NCI-H345 treated with DMSO at 0.1 percent for 48 hours (cell line): ENCODE results near the gene KRT9.
"Not testable (repeated sequence)": the region's sequence is repeated elsewhere in the genome, so short reads cannot be mapped to it uniquely, and the experiment has no call there.

Source experiments
- DNase-seq: peaks from one replicate; lab custom pipeline; 2025; ENCODE audit not compliant: unreplicated experiment; lab: John Stamatoyannopoulos, UW

KRT9 gene

DNA sequence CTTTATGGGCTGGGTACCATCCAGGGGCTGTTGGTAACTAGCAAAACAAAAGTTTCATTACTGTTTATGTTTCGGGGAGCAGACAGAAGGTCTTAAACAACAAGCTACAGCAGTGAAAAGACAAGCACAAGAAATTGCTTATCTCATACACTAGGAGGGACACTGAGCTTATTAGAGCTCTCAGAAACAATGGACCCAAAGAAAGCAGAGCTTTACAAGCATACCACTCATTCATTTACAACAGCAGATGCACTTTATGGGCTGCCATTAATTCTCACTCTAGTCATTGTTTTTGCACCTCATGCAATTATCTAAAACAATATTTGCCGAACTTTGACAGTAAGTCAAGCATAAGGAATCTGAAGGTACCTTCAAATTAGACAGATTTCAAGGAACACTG lies 30.7 kb upstream of the KRT9 start:
- DNase-seq = no peak

DNA sequence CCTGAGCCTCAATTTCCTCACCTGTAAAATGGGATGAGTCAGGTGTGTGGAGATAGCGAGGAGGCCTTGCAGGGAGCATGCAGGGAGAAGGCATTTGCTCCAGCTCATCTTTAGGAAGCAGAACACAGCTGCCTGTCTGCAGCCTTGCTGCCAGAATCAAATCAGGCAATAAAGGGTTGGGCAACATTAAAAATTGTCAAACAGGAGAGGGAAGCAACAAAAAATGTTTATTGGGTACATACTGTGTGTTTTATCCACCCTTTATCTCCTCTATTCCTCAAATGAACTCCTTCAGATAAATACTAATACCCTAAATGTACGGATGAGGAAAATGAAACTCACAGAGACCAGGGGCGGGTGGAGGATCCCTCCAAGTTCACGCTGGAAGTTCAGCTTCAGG lies 28.5 kb upstream of the KRT9 start:
- DNase-seq = no peak

DNA sequence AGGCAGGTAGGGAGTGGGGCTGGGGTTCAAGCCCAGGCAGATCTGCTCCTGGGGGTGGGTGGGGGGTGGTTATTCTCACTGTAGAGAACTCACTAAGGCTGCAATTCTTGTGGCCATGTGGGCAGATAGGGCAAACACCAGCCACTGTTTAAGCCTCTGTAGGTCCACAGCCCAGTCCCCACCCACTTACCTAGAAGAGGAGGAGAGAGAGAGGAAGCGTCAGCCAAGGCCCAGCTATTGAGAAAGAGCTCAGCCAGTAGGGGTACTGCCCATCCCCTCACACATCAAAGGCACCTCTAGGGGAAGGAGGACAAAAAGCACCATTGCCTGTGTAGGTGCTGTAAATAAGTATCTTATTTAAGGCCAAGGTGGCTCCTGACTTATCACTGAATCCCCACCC lies 27.8 kb upstream of the KRT9 start:
- no peak for DNase-seq

DNA sequence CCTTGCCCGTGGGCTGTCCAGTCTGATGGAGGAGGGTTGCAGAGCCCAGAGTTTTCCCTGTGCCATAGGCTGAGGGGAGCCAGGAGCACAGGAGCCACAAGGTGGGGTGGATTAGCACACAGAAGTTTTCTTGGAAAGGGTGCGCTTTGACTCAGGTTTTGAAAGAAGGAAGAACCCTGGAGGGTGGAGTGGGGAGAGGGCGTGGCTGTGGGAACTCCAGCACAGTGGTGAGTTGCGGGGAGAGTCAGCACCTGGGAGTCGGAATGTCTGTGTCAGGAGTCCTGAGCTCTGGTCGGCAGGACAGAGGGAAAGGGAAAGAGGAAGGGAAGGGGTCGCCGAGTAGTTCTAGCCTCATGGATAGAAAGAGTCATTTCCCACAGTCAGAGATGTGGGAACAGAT lies 23.7 kb upstream of the KRT9 start:
- no peak for DNase-seq

DNA sequence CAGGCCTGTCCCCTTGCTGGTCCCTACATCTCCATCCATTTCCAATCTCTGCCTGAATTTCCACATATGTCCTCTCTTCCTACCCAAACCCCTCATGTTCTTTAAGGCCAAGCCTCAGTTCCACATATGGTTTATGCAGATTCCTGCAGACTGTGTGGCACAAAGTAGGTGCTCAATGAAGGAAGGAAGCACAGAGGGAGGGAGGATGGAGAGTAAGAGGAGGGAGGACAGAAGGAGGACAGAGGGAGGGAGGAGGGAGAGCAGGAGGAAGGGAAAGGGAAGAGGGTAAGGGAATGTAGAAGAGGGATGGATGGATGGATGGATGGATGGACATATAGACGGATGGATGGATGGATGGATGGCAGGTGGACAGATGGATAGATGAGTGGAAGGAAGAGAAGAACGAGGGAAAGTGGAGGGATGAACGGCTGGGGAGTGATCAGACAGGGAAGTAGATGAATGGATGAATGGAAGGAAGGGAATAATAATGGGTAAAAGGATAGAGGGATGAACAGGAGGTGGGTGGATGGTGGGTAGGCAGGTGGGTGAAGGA lies 22.6 kb upstream of the KRT9 start:
- no peak for DNase-seq

DNA sequence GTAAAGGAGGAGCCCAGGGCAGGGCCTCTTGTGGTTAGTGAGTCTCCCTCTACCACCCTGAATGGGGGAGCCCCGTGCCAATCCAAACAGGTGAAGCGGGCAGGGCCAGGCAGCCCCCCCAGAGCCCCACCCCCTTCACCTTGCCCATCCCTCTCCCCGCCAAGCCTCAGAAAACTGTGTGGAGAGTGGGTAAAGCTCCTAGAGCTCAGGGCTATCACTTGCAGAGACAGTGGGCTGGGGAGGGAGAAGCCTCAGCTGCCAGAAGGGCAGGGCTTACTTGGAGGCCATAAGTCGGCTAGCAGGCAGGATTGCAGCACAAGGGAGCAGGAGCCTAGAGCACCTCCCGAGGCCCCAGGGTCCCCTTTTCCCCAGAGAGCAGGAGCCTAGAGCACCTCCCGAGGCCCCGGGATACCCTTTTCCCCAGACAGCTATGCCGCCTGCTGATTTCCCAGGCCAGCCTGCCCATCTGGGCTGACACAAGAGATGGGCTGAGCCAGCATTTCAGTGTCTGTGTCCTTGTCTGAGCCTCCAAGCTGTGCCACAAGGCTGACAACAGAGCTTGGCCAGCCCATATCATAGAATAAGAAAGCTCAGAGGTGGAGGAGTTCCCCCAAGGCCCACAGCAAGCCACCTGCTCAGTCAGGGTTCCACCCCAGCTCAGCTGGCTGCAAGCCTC lies 21.6 kb upstream of the KRT9 start:
- DNase-seq = no peak

DNA sequence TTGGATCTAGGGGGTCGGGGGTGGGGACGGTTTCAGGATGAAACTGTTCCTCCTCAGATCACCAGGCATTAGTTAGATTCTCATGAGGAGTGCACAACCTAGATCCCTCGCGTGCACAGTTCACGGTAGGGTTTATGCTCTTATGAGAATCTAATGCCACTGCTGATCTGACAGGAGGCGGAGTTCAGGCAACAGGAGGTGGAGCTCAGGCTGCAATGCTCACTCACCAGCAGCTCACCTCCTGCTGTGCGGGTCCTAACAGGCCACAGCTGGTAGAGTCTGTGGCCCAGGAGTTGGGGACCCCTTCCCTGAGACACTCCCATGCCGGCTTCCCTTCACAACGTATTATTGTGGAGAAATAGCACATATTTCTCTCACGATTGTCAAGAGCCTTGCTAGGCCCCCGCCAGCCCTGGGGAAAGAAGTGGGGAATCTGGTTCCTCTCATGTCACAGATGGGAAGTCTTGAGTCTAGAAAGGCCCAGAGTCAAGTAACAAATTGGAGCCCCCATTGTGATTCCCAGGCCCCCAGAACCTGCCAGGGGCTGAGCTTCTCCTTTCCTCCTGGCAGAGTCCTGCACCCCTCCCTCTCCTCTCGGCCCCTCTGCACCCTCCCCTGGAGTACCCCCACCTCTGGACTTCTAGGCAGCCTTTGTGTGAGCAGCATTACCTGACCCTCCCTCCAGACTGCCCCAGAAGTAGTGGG lies 20.9 kb upstream of the KRT9 start:
- no peak for DNase-seq

DNA sequence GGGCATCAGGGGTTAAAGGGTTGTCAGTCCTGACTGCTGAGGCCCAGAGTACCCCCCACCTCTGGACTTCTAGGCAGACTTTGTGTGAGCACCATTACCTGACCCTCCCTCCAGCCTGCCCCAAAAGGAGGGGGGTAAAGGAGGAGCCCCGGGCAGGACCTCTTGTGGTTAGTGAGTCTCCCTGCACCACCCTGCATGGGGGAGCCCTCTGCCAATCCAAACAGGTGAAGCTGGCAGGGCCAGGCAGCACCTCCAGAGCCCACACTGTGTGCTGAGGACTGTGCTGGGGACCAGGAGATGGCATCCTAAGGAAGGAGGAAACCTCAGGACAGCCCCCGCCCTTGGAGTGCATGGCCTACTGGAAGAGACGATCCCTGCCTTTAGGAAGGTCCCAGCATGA lies 17.4 kb upstream of the KRT9 start:
- no peak for DNase-seq

DNA sequence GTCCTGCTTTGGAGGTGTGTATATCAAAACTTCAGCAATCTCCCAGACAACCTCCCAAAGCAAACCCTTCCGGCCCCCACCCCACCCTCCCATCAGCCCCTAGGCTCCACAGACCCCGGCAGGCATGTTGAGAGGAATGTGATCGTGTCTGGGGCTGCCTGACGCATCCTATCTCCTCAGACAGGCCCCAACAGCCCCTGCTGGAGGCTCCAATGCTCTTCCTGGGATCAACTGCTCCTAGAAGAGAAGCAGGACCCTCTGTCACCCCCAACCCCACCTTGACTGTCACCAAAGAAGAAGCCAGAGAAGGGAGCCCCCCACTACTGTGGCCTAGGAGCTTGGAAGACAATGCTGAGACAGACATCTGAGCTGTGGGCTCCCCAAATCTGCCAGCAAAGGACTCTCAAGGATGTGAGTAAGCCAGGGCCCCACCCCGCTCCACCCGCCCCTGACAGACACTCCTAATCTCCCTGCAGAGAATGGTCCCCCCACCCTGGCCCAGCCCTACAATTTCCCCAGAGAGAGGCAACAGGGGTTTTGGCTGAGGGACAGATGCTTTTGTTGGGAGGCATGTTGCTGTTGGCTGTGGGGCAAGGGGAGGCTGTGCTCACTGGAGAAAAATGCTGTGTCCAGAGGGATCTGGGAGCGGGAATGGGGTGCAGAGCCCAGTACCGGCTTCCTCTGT lies 16.4 kb upstream of the KRT9 start:
- no peak for DNase-seq

DNA sequence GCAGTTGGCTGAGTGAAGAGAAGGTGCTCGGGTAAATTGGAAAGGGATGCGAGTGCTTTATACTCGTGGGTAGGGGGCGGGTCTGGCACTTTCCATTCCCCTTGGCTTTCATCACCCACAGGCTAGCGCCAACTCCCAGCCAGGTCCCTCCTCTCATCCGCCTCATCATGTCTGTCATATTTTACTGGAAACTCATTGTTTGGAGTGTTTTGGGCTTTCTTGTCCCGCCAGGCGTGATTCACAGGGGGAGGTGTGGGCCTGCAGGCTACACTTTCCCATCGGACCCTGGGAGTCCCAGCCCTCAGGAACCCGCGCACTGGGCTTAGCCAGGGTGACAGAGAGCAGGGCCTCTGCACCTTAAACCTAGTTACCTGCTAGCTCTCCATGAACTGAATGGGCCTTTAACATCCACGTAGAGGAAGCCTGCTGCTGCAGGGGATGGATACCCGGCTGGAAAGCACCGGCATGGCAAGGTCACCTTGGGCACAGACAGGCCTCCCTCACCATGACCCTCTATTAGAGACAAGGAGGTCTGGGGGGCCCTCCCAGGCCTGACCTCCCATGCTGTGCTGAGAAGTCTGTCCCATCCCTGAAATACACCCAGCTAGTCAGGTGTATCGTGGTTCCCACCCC lies 15.1 kb upstream of the KRT9 start, which contains the start of gene KRT14:
Gene KRT14 (minus strand): TSS at position 33 of the 633 bp plus-strand sequence. CDS start 61 bp downstream, outside the sequence.
- DNase-seq = no peak

DNA sequence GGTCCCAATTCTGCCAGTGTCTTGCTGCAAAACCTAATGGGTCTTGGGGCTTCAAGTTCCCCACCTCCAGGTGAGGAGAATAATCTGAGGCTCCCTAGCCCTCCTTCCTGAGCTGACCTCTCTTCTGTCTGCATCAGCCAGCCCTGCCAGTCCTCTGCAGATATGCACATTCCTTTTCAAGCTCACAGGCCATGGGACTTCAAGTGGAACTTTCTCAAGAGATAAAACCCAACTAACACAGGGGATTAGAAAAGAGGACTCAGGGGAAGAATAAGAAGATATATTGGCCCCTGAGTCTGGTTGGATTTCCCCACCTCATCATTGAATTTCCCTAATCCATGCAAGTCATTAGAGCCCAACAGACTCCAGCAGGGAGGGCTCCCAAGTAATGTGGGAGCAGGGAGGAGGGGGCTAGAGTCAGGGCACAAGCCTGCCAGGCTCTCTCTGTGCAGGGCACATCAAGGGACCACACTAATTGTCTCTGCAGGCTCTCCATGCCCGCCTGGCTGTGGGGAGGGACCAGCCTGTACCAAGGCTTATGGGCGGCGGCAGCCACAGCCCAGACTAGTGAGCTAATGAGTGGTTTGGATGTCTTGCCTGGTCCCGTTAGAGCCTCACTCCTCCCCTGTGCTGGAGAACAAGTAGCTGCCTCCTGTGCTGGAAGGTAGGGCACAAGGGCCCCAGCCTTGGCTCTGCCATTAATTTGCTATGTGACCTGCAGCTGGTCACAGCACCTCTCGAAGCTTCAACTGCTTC lies 13.6 kb upstream of the KRT9 start:
- DNase-seq = no peak

DNA sequence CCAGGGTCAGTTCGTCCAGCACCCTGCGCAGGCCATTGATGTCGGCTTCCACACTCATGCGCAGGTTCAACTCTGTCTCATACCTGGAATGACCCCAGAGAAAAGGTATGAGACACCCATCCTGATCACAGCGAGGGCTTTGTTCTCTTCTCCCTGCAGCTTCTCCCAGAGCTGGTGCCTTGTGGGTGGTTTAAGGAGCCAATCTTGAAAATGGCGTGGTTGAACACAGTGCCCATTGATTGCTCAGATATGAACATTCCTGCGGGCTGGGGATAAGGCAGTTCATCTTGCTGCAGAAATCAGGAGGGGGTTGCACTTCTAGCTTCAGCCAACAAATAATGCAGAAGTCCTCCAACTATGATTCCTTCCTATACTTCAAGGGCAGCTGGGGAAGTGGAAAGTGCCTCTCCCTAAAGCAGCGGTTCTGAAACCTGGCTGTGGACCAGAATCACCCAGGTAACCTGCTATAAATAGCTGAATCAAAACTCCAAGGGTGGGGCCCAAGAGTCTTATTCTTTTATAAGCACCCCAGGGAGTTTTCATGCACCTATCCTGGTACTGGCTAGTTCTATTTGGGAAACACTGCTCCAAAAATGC lies 12.6 kb upstream of the KRT9 start:
- not testable (repeated sequence) for DNase-seq

DNA sequence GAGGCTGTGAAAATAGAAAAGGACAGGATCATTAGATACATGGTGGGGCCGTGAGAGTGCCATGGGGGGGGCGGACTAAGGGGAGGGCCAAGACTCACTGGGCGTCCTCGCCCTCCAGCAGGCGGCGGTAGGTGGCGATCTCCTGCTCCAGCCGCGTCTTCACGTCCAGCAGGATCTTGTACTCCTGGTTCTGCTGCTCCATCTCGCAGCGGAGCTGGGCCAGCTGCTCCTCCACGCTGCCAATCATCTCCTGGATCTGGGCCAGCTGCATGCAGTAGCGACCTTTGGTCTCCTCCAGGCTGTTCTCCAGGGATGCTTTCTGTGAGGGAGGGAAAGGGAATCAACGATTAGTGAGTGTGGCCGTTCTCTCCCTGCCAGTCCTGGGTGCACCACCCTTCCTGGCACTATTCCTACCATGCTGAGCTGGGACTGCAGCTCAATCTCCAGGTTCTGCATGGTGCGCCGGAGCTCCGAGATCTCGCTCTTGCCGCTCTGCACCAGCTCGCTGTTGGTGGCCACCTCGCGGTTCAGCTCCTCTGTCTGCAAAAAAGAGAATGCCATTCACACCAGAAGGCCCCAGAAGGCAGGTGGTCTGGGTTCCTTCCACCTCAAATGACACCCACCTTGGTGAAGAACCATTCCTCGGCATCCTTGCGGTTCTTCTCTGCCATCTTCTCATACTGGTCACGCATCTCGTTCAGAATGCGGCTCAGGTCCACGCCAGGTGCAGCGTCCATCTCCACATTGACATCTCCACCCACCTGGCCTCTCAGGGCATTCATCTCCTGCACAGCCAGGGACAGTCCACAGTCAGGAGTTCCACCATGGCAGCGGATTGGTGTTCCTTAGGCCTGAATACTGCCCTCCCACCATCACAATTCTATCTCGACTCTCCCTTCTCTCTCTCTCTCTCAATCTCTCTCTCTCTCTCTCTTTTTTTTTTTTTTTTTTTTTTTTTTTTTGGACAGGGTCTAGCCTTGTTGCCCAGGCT lies 11.6 kb upstream of the KRT9 start:
- no peak for DNase-seq

DNA sequence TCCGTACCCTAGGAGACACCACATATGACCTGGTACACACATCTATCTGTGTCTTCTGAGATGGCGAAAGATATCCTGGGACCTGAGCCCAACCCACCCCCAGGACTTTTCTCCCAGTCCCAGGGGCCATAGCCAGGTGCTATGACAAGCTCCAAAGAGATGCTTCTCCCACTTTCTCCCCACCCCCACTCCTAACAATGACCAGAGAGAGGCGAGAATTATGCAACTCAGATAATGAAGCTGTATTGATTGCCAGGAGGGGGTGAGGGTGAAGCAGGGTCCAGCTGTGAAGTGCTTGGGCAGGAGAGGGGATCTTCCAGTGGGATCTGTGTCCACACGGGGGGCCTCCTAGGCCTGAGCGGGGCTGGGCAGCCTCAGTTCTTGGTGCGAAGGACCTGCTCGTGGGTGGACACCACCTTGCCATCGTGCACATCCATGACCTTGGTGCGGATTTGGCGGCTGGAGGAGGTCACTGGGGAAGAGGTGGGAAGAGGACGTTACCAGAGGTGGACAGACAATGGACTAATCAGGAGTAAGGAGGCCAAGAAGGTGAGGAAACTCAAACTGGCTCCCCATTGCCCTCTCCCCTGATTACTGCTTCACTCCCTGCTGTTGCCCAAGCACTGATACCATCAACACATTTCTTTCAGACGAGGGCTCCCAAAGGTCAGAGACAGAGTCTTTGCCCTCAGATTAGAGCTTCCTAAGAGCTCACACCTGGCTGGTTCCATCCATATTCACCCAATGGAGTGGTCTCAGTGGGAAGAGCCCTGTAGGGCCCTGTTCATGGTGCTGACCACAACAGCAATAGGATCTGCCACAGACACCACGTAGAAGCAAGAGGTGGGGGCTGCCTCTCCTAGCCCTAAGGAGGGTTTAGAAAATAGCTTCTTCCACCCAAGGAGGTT lies 10.5 kb upstream of the KRT9 start:
- DNase-seq = not testable (repeated sequence)

DNA sequence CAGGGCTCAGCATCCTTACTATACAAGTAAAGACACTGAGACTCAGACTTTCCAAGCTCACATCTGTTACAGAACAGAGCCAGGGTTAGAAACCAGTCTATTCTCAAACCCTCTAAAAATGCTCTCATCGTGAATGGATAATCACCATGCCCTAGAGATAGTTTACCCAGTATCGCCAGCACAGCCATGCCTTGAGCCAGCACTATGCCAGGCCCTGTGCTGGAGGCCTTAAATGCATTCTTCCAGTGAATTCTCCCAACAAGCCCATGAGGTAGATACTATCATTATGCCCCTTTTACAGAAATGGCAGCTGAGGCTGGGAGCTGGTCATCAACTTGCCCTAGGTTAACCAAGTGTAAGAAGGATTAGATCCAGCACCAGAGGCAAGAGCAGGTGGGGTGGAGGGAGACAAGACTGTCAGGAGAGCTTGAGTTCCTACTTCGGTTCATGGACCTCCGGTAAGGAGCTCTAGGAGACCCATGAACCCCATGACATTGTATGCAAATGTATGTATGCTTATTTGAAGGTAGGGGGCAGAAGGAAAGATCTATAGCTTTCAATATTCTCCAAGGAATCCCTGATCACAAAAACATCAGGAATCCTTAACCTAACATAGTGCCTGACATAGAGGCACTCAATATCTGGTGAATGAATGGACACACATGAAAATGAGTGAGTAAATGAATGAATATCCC lies 9.7 kb upstream of the KRT9 start:
- DNase-seq = no peak

DNA sequence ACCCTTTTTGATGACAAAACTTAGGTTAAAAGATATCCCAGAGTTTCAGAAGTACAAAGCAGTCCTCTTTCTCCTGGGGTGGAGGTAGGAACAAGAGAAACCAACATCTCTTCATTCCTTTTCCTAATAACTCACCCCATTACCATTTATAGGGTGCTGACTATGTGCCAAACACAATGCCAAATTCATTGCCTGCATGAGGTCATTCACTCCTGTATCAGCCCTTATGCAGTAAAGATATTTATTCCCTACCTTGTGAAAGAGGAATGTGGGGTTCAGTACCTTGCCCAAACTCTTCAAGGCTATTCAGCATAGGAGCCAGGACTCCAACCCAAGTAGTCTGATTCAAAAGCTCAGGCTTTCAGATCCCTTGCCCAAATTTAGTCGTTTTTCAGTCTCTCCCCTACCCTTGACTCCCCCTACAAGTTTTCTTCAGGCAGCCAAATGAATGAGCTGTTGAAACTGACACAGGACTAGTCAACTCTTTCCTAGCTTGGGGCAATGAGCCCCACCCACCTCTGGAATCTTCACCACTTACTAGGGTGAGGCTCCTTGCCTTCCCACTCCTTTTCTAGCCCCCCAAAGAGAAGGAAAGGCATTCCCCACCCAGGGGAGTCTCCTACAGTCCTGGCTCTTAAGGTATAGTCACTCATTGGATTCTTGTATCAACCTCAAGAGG lies 9.0 kb upstream of the KRT9 start:
- no peak for DNase-seq

DNA sequence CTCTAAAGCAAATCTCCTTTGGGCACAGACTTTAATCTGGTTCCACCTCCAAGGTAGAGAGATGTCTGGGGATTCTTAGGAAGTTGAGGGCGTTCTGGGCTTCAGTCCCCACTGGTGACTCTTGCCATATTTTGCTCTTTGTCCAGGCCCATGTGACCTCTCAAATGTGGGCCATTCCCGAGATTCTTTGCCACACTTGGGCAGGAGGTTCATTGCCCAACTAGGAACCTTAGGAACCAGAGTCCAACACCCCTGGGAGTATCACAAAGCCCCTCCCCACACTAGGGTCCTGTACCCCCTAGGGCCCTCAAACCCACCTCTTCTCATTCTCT lies 8.4 kb upstream of the KRT9 start:
- DNase-seq = no peak
